Measurements from ENCODE around the gene CCDC27. TPM values are rescaled to one million over a fixed set of nuclear protein-coding genes. Genes with fewer than 3 reads are reported as not detected.
"Not testable (repeated sequence)": the region's sequence is repeated elsewhere in the genome, so short reads cannot be mapped to it uniquely, and the experiment has no call there.

Gene CCDC27
- total RNA-seq, 1 experiment from 2014 or later = not detected

DNA sequence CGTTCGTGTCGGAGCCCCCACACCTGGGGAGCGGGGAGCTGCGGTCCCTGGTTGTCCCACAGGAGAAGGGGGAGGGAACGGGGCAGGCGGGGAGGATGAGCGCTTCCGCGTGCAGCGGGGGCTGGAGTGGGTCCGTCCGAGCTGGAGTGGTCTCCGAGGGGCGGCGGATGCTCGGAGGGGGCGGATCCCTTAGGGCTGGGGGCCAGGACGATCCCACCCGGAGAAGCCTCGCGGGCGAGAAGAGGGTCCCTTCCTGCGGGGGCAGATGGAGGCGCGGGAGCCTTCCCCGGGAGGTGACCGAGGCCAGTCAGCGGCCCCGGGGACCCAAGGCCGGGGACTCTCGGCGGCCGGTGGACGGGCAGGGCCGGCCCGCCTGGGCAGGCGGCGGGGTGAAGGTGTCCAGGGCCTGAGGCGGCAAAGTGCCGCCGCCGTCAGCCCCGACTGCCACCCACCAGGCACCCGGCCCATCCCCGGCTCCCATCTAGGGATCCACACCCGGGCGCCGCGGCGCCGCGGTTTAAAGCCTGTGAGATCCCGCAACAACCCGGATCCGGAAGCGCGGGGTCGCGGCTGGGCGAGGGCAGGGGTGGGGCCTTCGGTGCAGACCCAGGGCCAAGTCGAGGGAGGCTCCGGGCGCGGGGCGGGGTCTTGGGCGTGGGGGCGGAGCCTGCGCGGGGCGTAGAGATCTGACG lies 5.3 kb upstream of the CCDC27 start:
- peak; percentile 90 for DNase-seq (ENCODE audit: low spot score)
- in situ Hi-C loops (cut with HindIII; ENCODE audit: low sequenced_read_pairs) = loop anchor here (10.0 kb wide), 1 partner anchor 102 kb away; no protein-coding TSS in a partner anchor

DNA sequence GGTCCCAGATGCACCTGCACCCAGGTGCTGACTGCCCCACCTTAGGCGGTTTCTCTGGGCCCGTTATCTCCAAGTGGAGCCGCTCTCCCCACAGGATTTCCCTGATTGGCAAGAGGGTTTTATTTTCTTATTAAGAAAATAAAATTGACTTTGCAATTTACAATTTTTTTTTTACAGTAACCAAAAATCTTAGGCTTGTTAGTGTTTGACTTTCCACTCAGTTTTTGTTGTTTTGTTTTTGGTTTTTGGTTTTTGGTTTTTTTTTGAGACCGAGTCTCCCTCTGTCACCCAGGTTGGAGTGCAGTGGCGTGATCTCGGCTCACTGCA lies 4.8 kb upstream of the CCDC27 start:
- in situ Hi-C loops (cut with HindIII; ENCODE audit: low sequenced_read_pairs) = loop anchor here (10.0 kb wide), 1 partner anchor 103 kb away; no protein-coding TSS in a partner anchor
- no peak for DNase-seq (ENCODE audit: low spot score)

DNA sequence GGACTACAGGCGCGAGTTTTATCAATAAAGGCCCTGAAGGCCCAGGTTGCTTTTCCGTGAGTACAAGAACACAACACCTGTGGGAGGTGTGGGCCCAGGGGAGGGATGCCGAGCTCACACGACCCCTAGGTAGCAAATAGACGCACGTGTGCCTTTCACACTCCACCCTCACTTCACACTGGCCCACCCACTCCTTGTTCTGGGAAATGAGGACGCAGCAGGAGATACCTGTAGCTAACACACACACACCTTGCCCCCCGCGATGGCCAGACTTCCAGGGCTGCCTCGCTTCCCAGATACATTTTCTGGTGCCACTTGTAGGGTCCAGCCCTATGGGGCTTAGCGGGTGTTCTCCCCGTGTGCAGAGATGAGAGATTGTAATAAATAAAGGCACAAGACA lies 4.3 kb upstream of the CCDC27 start:
- DNase-seq (ENCODE audit: low spot score) = no peak
- in situ Hi-C loops (cut with HindIII; ENCODE audit: low sequenced_read_pairs) = loop anchor here (10.0 kb wide), 1 partner anchor 103 kb away; no protein-coding TSS in a partner anchor

DNA sequence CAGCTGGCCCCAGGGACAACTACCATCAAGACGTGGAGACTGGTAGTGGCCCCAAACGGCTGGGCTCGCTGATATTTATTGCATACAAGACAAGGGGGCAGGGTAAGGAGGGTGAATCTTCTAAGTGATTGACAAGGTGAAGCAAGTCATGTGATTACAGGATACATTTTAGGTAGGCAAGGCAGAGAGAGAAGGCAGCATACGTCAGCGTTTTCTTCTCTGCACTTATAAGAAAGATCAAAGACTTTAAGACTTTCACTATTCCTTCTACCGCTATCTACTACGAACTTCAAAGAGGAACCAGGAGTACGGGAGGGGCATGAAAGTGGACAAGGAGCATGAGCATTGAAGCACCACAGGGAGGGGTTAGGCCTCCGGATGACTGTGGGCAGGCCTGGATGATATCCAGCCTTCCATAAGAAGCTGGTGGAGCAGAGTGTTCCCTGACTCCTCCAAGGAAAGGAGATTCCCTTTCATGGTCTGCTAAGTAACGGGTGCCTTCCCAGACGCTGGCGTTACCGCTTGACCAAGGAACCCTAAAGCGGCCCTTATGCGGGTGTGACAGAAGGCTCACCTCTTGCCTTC lies 3.8 kb upstream of the CCDC27 start:
- DNase-seq (ENCODE audit: low spot score) = not testable (repeated sequence)
- in situ Hi-C loops (cut with HindIII; ENCODE audit: low sequenced_read_pairs) = loop anchor here (10.0 kb wide), 1 partner anchor 104 kb away; no protein-coding TSS in a partner anchor

DNA sequence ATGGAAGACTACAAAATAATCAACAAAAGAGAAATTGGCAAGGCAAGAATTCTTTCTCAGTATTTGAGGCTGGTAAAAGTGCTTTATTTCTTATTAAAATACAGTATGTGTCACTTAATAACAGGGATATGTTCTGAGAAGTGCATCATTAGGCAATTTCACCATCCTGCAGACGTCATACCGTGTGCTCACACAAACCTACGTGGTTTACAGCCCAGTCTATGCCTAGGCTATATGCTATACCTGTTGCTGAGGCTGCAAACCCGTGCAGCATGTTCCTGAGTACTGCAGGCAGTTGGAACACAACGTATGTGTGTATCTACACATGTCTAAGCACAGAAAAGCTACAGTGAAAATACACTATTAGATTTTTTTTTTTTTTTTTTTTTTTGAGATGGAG lies 2.7 kb upstream of the CCDC27 start:
- in situ Hi-C loops (cut with HindIII; ENCODE audit: low sequenced_read_pairs) = loop anchor here (10.0 kb wide), 1 partner anchor 105 kb away; no protein-coding TSS in a partner anchor
- no peak for DNase-seq (ENCODE audit: low spot score)

DNA sequence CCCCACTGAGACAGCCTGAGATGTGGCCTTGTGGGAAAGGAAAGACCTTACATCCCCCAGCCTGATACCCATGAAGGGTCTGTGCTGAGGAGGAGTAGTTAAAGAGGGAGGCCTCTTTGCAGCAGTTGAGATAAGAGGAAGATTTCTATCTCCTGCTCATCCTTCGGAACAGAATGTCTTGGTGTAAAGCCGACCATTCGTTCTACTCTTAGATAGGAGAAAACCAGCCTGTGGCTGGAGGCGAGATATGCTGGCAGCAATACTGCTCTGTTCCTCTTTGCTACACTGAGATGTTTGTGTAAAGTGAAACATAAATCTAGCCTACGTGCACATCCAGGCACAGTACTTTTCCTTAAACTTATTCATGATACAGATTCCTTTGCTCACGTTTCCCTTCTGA lies 1.5 kb upstream of the CCDC27 start:
- no peak for DNase-seq (ENCODE audit: low spot score)
- in situ Hi-C loops (cut with HindIII; ENCODE audit: low sequenced_read_pairs) = no loop called here

DNA sequence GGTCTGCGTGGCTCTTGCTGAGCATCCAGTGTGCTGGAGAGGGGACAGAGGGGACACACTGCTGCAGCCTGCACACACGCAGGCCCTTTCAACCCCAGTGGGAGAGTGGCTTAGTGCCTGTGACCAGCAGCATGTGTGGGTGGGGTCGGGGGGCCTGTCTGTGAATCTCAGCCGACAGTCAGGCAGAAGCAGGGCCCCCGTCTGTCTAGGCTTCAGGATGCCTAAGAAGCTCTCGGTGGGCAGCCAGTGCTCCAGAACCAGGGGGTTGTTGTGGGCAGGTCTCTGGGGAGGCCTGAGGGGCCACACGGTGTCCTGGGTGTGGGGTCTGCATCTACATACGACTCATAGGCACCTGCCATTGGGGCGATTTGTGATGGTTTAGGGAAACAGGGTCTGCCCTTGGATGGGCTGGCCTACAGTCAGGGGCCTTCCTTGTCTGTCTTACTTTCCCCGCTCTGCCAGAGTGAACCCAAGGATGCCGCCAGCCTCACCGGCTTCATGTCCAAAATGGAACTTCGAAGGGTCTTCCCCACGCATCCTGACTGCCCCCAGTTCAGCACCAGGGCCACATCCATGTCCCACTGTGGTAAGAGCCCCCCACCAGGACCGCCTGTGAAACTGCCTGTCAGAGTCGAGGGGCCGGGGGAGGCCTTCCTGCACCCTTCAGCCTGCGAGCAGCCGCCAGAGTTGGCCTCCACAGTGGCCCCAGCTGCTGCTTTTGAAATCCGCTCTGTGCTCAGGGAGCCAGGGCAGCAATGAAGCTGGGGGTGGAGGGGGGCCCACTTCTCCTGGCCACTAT lies 1.6 kb downstream of the CCDC27 start:
- no peak for DNase-seq (ENCODE audit: low spot score)
- in situ Hi-C loops (cut with HindIII; ENCODE audit: low sequenced_read_pairs) = no loop called here

DNA sequence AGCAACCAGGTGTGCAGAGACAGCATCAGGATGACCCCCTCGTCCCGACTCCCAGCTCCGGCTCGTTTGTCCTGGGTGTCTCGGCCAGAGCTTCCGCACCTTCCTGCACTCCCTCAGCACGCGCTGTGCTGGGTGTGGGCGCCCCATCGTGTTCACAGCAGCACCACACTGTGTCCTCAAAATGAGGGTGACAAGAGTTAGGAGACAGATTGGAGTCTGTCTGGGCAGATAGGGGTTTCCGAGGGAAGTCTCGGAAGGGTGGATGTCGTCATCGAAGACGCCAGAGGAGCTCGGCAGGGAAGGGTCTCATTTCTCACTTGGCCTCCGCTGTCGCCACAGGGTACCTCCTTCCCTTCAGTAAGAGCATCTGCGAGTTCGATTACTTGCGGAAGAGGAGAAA lies 4.1 kb downstream of the CCDC27 start:
- in situ Hi-C loops (cut with HindIII; ENCODE audit: low sequenced_read_pairs) = no loop called here
- no peak for DNase-seq (ENCODE audit: low spot score)

DNA sequence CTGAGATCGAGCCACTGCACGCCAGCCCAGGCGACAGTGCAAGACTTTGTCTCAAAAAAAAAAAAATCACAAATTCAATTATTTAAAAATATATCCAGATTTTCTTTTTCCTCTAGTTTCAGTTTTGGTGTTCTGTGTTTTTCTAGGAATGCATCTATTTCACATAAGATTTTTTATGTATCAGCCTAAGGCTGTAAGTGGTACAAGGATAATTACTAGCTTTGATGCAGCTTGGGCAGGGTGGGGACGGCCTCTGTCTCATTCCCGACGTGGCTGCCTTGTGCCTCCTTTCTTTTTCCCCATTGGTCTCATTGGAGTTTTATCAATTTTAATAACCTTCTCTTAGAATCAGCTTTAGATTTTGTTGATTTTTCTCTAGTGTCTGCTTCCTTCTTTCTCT lies 6.9 kb downstream of the CCDC27 start:
- DNase-seq (ENCODE audit: low spot score) = no peak
- in situ Hi-C loops (cut with HindIII; ENCODE audit: low sequenced_read_pairs) = no loop called here

DNA sequence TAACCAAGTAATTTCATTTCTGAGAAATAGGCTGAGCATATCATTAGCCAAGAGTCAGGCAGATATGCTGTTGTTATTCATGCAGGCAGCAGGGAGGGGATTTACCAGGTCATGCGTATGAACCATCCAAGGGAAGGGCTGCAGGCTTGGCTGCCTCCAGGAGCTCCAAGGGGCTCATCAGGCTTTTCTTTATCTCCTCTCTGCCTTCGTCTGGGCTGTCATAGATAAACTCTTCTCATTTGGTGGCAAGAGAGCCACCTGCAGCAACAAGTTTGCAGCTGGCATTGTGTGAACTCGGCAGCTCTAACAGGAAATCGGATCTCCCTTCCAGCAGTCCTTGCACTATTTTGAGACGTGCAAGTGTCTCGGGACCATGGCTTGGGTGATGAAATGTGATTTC lies 7.5 kb downstream of the CCDC27 start:
- DNase-seq (ENCODE audit: low spot score) = no peak
- in situ Hi-C loops (cut with HindIII; ENCODE audit: low sequenced_read_pairs) = no loop called here

DNA sequence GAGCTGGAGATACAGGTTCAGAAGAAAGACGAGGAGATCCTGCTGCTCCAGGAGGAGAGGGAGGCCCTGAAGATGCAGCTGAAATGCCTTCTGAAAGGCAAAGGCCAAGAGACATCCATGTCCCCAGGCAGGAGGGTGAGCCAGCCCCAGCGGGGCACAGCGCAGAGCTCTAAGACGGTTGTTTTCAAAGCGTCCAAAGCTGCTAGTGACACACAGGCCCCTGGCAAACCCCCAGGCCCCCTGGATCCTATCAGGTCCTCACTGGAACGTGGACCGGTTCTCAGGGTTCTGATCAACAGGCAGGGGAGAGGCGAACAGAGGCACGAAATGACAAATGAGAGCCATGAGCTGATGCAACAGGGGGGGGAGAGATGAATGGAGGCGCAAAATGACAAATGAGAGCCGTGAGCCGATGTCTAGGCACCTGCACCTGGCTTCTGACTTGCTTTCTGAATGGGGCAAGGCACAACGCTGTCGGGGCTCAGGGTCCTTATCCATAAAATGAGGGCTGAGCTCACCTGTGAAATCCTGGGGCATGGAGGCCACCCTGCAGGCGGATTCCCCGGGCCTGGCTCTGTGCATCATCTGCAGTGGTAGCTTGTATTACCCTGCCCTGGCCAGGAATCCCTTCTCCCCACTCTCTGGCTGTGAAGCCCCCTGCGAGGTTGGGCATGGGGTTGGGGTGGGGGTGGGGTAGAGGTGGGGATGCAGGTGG lies 9.2 kb downstream of the CCDC27 start:
- in situ Hi-C loops (cut with HindIII; ENCODE audit: low sequenced_read_pairs) = no loop called here
- no peak for DNase-seq (ENCODE audit: low spot score)

DNA sequence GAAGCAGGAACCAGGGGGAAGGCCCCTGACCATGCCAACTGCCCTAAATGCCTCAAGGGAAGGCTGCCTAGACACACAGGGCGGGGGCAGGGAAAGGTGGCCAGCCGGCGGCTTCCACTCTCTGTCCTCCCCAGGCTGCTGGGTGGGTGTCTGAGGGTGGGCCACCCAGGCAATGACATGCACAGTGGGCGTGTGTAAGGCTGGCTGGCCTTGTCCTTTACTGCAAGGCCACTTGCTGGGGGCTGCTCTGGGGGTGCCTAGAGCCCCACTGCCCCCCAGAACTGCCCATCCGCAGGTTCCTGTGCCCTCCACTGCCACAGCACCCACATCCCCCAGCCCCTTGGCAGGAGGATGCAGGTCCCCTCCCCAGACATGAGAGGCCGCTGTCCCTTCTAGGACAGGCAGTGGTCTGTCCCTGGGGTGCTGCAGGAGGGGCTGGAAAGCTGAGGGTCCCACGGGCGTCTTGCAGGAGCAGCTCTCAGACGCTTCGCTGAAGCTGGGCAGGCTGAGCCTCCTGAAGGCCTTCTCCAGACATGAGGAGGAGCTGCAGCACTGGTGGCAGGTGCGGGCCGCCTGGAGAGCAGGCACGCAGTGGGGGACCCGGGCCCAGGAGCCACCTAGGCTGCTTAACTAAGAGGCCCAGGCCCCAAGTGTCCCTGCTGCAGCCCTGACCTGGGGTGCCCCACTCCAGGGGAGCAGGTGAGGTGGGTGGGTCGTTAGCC lies 10.1 kb downstream of the CCDC27 start:
- in situ Hi-C loops (cut with HindIII; ENCODE audit: low sequenced_read_pairs) = no loop called here
- DNase-seq (ENCODE audit: low spot score) = no peak

DNA sequence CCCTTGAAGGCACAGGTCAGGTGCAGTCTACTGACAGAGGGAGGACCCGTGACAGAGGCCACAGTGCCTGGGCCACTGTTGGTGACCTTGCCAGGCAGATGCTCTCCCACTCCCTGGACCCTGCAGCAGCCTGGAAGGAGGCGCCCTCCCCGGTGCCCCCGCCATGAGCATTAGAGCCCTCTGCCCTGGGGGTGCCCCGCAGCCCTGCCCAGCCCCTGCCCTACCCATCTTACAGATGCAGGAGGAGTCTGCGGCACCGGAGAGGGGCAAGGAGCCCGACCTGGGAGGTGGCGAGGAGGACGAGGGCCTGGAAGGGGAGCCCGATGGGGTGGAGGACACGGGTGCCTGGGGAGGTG lies 10.6 kb downstream of the CCDC27 start:
- in situ Hi-C loops (cut with HindIII; ENCODE audit: low sequenced_read_pairs) = no loop called here
- DNase-seq (ENCODE audit: low spot score) = no peak

DNA sequence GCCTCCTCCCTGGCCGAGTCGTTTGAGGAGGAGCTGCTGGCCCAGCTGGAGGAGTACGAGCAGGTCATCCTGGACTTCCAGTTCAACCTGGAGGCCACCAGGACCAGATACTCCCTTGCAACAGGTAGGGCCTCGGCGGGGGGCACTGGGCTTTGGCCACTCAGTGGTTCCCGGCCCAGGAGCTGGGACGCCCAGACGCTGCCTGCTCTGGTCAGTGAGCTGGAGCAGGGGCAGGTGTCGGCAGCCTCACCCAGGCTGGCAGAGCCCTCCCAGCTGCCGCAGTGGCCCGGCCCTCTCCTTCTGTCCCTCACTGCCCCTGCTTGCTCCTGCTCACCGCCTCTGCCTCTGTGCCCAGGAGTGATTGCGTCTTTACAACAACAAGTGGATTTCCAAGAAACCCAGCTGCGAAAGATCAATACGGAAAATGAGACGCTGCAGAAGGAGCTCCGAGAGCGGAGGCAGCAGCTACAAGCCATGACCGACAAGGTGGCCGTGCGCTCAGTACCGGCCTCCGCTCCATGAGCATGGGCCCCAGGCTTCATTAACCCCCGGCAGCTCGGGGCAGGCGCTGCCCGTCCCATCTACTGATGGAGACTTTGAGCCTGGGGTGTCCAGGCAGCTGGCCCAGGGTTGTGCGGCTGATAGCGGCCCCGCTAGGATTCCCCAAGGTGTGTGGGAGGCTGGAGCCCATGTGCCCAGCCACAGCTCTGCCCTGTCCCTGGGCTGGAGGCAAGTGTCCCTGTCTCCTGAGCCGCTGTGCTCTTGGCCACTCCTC lies 11.3 kb downstream of the CCDC27 start:
- DNase-seq (ENCODE audit: low spot score) = no peak
- in situ Hi-C loops (cut with HindIII; ENCODE audit: low sequenced_read_pairs) = no loop called here

DNA sequence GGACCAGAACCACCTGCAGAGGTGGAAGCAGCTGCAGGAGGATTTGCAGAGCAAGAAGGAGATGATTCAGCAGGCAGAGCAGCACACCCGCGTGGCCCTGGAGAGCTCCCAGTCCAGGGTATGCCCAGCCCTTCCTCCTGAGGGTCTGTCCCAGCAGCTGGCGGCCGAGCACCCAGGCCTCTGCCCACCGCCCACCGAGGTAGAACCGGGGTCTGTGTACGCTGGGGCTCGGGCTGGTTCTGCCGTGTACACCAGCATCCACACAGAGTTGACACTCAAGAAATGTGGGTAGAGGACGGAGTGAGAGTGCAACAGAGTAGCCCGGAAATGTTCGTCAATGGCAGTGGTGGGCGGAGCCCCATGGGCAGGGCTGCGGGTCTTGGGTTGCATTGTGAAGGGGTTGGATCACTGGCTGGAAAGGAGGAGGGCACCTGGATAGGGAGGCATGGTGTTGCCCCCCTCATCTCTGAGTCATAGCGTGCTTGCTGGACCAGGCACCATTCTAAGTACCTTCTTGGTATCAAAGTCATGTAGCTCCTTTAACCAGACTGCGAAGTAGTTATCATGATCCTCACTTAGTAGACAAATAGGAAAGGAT lies 15.2 kb downstream of the CCDC27 start:
- DNase-seq (ENCODE audit: low spot score) = no peak
- in situ Hi-C loops (cut with HindIII; ENCODE audit: low sequenced_read_pairs) = no loop called here

DNA sequence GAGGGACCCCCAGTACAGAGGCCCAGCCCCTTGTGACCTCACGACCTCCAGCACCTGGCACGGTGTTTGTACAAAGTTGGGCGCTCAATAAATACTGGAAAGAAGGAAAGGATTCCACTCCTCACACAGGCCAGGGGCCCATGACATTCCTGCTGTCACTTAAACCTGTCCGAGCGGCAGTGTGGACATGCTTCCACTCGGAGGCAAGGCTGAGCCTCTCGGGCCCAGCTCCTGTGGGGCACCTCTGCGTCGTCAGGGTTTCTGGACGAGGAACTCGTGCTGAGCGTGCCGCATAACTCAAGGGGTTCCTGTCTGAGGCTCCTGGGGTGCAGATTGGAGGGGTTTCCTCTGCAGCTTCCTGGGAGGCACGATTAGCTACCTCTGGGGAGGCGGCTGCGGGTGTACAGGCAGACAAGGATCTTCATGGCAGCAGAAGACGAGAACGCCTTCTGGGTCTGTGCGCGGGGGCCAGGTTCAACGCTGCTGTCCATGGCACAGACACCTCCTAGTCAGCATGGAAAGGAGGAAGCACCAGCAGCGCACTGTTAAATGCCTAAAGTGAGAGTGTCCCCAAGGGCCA lies 16.7 kb downstream of the CCDC27 start:
- in situ Hi-C loops (cut with HindIII; ENCODE audit: low sequenced_read_pairs) = no loop called here

DNA sequence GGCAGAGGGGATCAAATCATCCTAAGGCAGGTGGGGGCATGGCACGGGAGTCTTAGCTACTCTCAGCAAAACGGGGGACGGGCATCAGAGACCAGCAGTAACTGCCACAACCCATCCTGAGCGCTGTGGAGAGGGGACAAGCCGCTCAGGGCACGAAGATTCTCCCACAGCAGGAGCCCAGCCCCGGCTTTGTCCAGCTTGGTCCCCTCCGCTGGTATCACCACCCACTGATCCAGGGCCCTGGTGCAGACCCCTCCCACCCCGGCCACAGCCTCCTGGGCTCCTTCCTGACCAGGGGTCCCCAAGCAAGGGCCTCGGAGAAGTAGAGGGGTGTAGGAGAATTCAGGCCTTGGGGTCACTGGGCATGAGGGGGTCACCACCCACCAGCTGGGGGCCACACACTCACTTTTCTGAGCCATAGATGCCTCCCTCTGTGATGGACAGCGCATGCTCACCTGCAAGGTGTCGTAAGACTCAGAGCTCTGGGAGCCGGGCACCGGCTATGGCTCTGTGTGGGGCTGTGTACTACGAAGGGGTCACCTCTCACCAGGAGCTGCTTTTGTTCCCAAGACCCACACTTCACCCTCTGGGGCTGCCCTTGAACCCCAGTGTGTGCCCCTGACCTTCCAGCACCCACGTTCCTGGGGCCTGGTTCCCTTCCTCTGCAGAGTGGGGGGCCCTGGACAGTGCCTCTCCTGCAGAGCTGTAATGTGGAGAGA lies 18.0 kb downstream of the CCDC27 start:
- in situ Hi-C loops (cut with HindIII; ENCODE audit: low sequenced_read_pairs) = no loop called here
- DNase-seq (ENCODE audit: low spot score) = no peak

More for the DNA sequence above, 16.7 kb downstream of the CCDC27 start:
- DNase-seq (ENCODE audit: low spot score) = no peak

Measured in G401 (cell line).